GM18508 (cell line): ENCODE measurements around the gene ATAT1.

Experiments used
- ATAC-seq: cut with Tn5 transposase; IDR thresholded peaks from one replicate; pipeline ENCODE4 v1.9.1; 2021; ENCODE audit warnings: moderate number of reproducible peaks; ENCODE audit not compliant: insufficient read depth, unreplicated experiment

The ATAT1 gene

DNA sequence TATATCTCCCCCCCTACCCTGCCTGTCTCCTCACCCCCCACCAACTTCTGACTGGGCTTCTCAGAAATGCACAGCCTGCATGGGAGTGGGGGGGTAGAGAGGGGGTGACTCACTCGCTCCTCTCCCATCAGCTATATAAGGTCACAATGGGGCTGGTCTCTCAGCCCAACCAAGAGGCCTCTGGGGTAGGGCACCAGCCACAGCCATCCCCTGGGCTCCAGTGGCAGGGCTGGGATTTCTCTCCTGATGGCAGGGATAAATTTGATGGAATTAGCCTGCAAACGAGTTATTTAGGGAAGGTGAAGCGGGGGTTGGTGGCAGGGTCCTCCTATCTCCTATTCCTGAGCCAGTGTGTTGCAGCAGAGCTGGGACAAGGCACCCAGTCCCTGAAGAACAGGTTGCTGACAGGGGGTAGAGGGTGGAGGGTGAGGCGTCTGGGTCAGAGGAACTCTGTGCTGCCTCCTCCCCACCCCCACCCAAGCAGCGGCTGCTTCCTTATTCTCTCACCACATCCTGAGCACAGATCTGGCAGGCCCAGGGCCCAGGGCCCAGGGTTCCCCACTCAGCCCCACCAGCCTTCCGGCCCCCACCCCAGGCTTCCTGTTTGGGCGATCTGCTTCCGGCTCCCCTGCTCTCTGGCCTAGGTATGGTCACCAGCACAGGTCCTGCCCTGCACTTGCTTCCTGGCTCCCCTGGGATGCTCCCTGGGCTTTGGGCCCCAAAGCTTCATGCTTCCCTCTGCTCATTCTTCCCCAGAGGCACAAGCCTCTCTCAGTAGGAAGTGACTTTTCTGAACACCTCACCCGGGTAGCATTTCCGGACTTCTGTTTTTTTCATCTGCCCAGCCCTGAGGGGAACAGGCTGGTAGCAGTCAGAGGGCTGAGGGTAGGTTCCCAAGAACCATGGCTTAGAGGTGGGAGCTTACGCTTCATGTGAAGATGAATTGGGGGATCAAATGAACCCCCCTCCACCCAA is 55.8 kb downstream of the ATAT1 start:
- ATAC-seq = no peak

DNA sequence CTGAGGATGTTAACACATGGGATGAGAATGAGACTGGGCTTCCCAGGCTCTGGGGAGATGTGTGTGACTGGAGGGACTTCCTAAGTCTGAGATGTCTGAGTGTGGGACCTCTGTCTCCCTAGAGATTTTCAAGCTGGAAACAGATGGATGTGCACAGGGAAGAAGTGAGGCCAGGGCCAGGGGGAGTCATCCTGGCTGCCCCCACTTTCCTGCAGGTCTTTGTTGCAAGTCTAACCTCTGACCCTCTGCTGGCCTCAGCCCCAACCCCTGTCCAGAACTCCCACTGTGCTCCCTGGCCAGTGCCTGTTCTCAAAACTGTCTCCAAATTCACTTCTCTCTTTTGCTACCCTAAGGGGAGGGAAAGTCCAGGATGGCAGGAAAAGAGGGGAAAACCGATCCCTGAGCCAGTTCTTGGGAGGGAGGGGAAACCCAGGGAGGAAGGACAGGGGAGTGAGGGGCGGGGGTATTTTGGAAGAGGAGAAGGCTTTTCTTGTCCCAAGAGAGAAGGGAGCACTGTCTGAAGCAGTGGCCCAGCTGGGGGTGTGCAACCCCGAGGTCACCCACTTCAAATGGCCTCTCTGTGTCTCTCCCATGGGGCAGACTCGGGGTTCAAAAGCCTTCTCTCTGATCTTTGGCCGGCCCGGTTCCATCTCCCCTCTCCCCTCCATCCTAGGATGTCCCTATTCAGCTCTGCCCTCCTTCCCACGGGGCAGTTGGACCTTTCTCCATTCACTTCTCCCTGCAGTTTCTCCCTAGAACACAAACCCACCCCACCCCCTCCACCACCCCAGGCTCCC is 56.7 kb downstream of the ATAT1 start:
- no peak for ATAC-seq

DNA sequence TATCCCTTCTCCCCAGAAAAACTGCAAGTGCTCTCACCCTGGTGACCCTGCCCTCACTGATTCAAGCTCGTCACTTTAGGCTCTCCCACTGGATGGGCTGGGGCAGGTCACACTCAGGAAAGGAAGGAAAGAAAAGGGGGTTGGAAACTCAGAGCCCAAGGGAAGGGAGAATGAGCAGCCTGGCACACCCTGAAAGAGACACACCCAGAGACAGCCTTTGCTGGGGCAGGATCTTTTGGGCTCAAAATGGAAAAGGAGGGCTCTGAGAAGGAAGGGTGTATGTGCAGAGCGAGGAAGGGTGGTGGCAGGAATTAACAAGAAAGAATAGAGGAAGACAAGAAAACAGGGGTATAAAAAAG is 57.3 kb downstream of the ATAT1 start:
- ATAC-seq = no peak

DNA sequence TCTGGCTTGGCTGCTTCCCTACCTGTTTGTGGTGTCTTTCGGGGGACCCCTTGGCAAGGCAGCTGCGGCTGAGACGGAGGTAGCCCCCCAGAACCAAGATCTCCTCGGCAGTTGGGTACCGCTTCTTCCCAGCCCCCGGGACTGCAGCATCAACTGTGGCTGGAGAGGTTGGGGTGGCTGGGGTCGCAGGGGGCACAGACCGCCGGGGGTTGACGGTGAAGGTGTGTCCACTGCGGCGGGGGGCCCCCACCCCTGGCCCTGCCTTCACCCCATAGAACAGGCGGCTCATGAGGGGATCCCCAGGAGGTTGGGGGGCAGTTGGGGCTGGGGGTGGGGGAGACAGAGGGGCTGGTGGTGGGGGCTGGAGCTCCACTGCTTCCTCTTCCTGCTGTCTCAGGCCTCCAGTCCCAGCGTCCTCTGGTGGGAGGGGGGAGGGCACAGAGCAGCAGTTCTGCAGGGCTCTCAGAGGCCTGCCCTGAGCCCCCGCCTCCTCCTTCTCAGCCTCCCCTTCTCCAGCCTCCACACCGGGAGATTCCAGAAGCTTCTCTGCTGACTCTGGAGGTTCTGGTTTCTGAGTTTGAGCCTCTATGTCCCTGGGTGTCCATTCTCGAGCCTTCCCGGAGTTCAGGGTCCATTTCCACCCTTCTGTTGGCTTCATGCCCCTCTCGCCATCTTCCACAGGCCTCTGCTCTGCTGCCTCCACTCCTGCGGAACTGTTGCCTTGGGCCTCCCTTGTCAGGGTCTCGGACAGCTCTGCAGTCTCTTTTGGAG is 57.9 kb downstream of the ATAT1 start:
- no peak for ATAC-seq

DNA sequence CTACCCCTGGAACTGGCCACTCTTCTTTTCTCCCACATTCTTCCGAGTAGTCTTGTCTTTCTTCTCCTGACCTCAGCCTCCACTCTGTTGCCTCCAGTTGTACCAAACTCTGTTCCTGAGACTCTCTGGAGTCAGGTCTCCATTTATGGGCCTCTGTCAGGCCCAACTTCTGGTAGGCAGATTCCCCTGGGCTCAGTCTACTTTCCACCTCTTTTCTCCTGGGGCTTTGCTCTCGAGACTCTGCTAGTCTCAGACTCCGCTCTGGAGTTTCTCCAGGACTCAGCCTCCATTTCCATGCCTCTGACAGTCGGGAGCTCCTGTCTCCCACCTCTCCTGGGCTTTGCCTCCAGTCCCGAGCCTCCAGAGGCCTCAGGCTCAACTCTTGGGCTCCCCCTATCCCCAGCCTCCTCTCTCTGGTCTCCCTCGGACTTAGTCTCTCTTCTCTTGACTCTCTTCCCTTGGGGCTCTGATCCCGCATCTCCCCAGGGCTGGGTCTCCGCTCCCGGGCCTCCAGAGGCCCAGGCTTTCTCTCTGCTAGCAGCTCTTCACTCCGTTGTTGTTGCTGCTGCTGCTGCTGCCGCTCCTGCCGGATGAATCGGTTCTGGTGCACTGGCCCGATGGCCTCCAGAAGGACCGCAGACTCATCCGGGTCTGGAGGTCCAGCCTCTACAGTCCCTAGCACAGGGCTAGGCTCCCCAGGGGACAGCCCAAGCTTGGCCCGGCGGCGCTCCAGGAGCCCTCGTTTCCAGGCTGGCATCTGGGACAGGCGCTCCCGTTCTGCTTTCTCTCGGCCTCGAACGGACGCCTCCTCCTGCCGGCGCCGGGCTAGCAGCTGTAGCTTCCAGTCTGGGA is 58.7 kb downstream of the ATAT1 start:
- no peak for ATAC-seq

DNA sequence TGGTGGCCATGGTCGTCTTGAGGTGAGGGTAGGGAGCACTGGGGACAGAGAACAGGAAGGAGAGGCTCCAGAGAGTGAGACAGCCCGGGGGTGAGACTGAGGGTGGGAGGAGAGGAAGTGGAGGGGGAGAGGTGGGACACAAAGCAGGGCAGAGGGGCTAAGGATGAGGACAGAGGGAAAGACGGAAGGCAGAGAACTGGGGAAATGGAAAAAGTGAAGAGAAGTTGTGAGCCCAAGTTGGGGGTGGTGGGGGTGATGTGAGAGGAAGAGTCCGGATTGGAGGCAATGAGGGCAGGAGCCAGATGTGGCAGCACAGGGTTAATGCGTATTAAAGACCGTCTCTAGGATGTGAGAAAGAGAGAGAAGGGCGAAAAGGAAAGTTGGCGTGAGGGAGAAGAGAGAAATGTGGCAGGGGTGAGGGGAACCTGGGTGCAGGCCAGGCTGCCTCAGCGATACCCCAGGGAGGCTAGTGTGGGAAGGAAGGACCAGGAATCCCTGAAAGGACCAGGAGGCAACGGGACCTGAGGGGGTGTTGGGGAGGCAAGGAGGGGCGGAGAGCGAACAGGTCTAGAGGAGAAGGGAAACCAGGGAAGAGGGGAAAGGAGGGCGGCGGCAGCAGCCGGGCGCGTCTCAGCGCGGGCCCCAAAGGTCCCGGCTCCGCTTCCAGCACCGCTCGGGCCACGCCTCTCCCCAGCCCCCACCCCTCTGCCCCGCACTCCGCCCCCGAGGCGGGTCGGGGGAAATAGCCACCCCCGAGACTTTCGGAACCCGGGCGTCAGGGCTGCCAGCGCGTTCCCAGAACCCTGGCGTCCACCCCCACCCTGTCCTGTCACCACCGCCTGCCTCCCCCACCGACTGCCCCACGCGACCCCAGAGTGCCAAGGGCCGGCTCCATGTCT is 59.6 kb downstream of the ATAT1 start, which contains the start of gene PPP1R18:
PPP1R18 (minus strand) TSS at position 637 of the 899 bp plus-strand sequence; CDS start at position 10, 627 bp downstream.
- no peak for ATAC-seq

DNA sequence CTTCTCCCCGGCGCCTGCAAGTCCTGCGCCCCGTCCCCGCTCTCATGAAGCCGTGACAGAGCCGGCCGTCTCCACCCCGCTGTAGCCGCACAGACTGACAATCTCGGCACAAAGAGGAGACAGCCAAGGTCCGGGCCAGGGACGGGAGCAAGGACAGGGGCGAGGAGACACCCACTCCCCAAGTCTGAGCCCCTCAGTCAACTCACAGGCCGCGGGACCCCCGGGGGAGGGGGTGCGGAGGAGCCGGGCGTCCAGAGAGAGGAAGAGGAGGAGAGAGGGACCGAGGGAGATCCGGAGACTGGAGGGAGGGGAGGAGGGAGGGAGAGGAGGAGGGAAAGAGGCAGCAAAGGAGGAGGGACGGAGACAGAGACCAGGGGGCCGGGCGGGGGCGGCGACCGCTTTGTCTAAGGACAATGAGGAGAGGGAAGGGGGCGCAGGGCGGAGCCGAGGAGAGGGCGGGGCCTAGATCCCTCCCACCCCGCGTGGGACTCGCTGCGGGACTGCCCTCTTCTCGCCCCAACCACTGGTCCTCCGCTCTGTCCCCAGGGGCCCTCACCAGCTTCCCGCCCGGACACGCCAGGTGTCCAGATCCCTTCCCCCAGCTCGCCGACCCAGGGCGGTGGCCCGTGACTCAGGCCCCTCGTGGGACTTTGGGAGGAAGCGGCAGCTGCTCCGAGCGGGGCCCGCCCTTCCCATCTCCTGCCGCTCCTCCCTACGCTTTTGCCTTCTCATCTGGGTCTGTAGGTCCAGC is 60.4 kb downstream of the ATAT1 start:
- ATAC-seq = no peak

DNA sequence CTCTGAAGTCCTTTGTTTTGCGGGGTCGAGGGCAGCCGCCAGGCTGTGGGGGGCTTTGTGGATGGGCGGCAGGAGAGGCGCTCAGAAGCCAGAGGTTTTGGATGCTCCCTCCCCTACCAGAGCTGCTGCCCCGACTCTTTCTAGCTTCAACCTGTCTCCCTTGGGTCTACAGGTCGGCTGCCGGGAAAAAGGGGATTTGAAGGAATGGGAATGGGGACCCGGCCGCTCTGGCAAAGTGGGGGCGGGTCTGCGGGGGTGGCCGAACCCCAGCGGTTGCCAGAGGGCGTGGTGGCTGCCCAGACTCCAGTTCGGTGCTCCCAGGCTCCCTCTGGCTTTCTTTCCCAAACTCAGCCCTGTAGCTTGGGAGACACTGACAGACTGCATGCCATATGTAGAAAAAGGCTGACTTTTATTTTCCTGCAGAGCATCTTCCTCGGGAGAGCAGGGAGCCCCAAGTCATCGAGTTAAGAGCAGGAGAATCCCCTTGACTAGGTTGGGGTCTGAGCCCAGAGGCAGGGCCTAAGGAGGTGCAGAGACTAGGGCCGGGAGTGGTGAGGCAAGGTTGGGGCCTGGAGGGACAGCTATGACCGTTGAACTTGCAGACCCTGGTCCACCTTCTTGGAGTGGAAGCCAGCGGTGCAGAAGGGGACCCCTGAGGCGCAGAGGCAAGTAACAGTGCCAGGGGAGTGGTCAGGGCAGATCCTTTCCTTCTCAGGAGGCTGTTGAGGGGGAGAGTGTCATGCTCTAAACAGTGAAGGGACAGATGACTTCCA is 61.2 kb downstream of the ATAT1 start:
- ATAC-seq = no peak

DNA sequence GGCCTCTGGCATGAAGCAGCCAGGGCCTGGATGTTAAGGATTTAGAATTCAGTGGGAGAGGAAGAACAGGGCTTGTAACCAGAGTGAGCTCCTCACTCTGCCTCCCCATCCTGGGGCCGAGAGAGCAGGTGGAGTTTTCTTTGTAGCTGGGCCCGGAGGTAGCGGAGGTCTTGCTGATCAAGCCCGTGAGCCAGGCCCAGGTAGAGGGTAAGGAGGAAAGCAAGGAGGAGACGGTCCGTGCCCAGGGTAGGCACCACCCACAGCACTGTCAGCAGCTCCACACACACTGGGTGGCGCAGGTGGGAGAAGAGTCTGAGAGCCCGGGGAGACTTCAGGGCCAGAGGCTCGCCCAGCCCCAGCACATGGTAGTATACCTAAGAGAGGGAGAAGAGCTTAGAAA is 61.9 kb downstream of the ATAT1 start:
- ATAC-seq = no peak

DNA sequence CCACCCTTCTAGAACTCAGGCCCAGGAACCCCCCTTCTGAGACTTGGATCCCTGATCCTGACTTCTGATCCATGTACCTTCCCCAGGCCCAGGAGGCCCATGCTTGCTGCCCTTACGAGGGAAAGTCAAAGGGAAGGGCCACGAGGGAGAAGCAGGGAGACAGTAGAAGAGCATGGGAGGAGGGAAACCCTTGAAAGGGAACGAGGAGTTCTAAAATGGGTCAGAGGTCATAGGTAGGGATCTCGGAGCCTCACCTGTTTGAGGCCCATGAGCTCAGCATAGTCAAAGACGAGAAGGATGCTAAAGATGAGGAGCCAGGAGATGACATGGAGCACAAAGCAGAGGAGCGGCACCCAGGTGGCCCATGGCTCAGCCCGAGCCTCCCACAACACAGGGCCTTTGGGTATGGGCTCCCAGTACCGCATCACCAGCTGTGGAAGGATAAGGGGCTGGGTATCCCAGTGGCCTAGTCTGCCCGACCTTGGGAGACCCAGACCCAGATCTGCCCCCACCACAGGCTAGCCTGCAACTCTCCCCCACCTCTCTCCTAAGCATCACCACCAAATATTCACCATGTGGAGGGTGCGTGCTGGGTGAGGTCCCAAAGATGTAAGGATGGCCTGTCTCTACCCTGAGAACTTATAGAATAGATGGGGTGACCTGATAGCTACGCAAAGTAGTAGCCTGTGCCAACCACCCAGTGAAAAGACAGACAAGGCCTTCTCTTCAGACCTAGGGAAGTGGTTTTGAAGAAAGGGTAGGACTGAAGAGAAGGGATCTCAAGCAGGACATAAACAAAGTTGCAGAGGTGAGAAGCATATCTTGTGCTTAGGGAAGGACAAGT is 62.6 kb downstream of the ATAT1 start:
- no peak for ATAC-seq

DNA sequence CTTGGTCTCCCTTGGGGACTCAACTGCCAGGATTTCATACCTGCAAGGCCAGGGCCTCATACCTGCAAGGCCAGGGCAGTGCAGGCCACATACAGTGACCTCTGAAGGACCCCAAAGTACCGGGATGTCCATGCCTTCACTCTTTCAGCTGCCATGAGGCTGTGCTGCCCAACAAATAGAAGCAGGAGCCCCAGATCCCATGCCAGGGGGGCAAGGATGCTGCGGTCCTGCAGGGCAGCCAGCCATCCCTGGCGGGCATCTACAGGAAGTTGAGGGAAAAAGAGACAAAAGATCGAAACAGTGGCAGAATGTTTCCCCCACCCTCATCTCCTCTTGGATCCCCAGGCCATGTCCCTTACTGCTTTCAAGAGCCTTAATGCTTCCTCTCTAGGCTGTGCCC is 63.3 kb downstream of the ATAT1 start:
- ATAC-seq = no peak

DNA sequence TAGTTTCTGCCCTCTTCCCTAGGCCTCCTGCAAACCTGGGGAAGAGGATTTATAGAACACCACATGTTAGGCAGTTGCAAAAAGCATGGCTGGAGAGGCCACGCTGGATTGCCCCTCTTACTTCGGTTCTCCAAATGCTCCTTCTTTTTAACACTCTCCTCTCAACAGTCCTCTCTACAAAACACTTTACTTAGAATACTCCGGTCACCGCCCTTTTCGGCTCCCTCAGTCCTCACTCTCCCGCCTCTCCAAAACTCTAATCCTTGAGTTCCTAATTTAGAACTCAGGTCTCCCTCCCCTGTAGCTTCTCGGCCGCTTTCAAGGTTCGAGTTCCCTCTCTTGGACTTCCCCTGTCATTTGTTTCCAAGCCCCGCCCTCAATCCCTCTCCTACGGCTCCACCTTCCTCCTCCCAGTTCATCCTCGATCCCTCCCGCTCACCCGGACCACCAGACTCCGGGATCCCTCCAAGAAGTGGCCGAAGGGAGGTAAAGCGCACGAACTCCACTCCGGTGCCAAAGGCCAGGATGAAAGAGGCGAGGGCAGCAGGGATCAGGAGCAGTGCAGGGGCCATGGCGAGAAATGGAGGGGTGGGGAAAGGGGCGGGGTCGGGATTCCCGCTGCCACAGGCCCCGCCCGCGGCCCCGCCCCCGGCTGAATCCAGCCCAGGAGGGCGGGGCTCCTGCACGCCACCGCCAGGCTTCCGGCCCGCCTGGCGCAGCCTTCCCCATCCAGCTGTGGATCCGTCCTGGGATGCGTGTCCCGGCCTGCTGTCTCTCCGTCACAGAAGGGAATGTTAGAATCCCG is 63.9 kb downstream of the ATAT1 start, which contains the start of gene NRM:
NRM (minus strand) TSS at position 582 of the 805 bp plus-strand sequence; CDS start at position 572, 10 bp downstream.
- no peak for ATAC-seq

DNA sequence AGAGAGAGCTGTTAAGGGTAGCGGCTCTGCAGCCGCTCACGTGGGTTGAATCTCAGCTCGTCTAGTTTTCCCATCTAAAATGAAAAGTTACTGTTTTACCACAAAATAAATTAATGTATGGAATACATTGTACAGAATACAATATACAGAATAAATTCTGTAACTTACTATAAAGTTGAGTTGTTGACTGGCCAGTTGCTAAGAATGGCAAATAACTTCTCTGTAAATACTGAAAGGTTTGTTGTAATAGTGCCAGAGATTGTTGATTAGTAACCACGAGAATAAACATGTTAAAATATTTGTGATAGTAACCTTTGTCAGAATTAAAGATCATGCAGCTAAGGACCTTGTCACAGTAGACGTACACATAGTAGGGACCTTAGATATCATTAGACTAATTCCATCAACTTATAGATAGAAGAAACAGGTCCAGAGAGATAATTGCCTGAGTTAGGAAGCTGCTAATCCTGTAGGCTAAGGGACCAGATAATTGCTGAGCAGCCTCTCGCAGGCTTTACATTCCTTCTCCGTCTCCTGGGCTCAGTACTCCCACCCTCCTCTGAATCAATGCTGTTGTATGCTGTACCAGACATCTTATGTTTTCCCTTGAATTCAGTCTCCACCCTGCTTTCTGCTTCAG is 64.7 kb downstream of the ATAT1 start:
- no peak for ATAC-seq
